Suppressor macrophage treated with lipopolysaccharide for 1 hour (primary cell): Measurements from ENCODE around the gene DAGLA.

Experiments used
- DNase-seq, 3 donors: peaks; one replicate each; pipeline ENCODE4 v3.0.0-alpha.2; 2020 to 2022

Gene DAGLA

DNA sequence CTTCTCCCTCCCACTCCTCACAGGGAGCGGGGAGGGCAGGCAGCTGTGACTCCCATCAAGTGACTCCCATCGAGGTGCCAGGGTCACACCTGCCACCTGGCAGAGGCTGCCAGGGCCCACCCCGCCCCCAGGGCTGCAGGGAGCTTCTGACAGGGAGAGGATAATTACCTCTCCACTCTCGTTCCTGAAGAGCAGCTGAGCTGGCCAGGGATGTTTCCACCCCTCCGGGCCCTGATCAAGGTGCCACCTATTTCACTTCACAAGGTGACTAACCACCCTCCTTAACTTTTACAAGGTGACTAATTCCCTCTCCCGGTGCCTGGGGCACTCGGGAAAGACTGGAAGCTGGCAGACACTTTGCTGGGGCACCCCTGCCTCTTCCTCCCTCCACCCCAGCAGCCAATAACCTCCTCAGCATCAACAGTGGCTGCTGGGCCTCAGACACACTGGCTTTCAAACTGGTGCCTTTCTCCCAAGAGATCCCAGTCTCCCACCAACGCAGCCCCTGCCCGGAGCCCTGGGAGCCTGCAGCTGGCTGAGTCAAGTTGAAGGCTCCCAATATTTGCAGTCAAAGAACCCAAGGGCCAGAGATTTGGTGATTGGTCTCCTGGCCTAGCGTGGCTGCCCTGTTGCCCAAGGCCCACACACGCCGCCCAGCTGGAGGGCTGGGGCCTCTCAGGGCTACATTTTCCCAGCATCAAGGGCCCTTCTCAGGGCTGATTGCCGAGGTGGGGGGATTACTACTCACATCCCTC, 50.2 kb downstream of the DAGLA start:
- DNase-seq: no peak

DNA sequence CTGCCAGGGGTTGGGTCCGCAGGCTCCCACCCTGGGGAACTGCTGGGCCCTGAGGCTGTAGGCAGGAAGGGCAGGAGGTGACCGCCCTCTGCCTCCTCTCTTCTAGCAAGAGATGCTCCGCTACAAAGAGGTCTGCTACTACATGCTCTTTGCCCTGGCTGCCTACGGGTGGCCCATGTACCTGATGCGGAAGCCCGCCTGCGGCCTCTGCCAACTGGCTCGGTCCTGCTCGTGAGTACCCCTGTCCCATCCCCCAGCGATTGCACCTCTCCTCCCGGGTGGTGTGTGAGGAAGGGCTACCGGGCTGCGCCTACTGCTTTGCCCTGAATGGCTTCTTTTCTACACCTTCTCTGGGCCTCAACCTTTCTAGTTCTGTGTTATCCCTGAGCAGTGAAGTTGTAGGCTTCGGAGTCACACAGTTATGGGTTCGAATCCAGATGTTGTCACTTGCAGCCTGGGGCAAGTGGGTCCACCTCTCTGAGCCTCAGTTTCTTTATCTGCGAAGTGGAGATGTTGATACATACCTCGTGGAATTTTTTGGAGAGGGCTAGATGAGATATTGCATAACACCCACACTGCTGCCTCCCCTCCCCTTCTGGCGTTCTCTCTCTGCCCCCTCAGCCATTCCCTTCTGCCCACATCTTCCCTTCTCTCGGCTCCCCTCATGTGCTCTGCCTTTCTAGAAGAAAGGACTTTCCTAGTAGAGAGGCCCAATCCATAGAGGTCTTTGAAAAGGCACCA, 51.2 kb downstream of the DAGLA start:
- no peak for DNase-seq

GRCh38 chr11:61731952-61732675, 51.9 kb downstream of the DAGLA start:
- DNase-seq: no peak

DNA sequence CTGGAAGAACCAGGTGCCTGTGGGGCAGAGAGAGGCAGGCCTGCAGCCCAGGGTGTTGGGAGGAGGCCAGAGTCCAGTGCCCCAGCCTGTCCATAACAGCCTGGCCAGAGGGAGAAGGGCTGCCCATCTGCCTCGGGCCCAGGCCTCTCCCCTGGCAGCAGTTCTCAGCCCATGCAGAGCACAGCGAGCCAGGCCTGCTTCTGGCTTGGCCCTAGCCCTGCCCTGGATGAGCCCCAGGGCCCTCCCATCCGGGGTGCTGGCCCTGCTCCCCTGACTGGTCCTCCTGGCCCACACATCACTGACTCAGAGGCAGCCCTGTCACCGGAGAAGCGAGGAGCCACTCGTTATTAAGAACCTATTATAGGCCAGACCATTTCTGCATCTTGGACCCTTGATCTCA, 52.5 kb downstream of the DAGLA start:
- peak; percentile 67 to 83 (median 72) for DNase-seq

DNA sequence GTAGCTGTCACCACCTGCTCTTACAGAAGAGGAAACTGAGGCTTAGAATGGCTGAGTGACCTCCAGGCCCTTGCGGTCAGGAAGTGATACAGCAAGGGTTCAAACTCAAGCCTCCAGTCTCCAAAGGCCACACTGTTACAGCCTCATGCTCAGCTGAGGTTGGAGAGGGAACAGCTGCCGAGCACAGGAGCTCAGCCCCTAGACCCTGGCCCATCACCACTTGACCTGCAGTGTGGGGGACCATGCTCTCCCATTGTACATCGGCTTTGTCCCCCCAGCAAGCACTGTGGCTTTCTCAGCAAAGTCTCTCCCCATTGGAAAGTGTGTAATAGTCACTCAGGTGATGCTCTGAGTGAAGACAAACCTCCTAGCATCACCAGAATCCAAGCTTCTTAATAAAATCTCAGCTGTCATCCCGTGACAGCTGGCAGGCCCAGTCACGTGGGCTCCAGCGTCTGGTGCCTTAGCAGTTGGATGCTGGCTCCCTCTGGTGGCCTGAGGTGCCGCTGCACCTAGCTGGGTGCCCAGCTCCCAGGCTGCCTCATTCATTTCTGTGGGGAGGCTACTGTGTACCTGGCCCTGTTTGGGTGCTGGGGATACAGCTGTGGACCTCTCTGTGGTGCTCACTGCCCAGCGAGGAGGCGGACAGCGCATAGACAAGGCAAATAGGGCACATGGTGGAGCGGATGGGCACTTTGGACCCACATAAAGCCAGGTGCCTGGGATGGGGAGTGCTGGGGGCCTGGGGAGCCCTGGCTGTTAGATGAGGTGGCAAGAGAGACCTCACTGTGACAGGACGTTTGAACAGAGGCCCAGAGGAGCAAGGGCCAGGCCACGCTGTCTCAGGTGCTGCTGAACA, 53.2 kb downstream of the DAGLA start:
- peak; percentile 92 to 95 (median 94) for DNase-seq

DNA sequence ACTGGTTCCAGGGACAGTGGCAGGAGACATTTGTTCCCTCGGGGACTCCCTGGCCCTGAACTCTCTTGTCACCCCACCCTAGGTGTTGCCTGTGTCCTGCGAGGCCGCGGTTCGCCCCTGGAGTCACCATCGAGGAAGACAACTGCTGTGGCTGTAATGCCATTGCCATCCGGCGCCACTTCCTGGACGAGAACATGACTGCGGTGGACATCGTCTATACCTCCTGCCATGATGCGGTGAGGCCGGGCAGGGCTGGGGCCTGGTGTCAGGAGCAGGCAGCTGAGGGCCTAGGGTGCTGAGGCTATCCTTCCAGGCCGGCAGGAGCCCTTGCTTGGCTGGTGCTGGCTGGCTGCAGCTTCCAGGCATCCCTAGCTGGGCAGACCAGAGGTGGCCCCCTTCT, 54.6 kb downstream of the DAGLA start:
- no peak for DNase-seq

GRCh38 chr11:61735391-61735790, 55.2 kb downstream of the DAGLA start:
- DNase-seq: no peak

GRCh38 chr11:61736310-61736709, 56.1 kb downstream of the DAGLA start:
- DNase-seq: no peak

GRCh38 chr11:61737131-61737530, 56.9 kb downstream of the DAGLA start:
- DNase-seq: no peak

DNA sequence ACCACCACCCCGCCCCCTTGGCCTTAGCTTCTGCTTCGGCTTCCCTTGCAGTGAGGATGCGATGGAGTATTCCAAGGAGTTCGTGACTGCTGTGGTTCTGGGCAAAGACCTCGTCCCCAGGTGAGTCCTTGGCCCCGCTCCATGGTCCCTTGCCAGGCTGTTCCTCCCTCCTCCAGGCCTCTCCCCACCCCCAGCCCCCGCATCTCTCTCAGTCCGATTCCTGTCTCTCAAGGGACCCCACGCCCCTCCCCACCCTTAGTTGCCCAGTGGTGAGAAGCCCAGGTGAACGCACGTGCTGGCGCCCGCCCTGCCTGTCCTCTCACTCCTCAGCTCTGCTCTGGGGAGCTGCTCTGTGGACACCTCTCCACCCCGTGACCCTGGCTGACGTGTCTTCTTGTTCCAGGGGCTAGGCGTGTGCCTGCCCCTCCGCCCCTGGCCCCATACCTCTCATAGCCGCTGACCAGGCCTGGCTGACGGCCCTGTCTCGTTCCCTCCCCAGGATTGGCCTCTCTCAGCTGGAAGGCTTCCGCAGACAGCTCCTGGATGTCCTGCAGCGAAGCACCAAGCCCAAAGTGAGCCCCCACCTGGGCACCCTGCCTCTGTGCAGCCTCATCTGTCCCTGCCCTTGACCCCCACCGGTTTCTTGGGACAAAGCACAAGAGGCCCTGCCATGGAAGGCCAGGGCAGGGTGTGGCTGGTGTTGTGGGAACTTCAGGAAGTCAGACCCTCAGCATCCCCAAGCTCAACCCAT, 57.6 kb downstream of the DAGLA start:
- no peak for DNase-seq

GRCh38 chr11:61738776-61739175, 58.6 kb downstream of the DAGLA start:
- DNase-seq: no peak

GRCh38 chr11:61739413-61739812, 59.2 kb downstream of the DAGLA start:
- DNase-seq: no peak

GRCh38 chr11:61739966-61740365, 59.8 kb downstream of the DAGLA start:
- no peak for DNase-seq

GRCh38 chr11:61742391-61742790, 62.2 kb downstream of the DAGLA start:
- peak; percentile 58 to 76 (median 74) for DNase-seq

- no peak for DNase-seq
These were observed 63.4 kb downstream of the DAGLA start for GRCh38 chr11:61743486-61744095.

GRCh38 chr11:61744181-61744580, 64.0 kb downstream of the DAGLA start:
- no peak for DNase-seq

DNA sequence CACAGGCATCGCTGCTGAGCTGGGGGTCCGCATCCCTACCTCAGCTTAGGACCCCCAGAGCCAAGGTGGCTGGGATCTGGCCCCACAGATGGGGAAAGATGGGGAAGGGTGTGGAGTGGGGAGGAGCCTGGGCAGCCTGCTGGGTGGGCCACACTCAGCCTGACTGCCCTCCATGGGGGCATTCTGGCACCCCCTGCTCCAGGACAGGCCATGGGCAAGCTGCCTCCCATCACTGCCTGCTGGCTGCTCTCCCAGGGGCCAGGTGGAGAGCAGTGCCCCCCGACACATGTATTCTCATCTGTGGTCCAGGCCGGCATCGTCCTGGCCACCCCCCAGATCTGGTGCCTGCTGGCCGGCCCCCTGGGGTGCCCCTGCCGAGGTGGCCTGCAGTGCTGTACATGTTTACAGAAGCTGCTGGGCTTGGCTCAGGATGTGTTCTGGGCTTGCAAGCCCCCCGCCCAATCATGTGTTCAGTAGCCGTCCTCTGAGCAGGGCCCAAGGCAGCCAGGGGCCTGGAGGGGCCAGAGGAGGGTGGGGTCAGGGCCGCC, 64.5 kb downstream of the DAGLA start:
- no peak for DNase-seq

DNA sequence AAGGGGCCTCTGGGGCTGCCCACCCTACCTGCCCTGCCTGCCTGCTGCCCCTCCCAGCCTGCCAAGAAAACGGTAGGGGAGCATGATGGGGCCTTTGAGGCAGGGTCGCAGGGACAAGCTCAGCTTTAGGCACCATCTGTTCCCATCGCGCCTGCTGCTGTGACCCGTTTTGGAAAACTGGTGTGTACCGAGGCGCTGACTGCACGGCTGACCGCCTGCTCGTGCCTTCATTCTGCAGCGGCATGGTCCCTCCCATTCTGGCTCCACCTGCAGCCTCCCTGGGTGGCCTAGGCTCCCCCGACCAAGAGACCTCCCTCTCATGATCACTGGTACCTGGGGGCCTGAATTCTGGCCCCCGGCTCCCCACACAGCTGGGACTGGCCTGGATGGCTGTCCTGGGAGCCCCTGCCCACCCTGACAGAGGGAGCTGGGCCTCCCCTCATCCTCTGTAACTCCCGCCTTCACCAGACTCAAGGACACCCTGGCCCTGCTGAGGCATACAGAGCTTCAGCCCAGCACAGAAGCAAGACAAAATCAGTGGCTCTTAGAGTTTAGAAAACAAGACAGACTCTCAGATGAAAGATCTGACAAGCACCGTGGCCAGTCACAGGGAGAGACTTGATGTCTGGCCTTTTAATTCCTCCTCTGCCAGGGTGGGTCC, 65.7 kb downstream of the DAGLA start:
- DNase-seq: no peak

DNA sequence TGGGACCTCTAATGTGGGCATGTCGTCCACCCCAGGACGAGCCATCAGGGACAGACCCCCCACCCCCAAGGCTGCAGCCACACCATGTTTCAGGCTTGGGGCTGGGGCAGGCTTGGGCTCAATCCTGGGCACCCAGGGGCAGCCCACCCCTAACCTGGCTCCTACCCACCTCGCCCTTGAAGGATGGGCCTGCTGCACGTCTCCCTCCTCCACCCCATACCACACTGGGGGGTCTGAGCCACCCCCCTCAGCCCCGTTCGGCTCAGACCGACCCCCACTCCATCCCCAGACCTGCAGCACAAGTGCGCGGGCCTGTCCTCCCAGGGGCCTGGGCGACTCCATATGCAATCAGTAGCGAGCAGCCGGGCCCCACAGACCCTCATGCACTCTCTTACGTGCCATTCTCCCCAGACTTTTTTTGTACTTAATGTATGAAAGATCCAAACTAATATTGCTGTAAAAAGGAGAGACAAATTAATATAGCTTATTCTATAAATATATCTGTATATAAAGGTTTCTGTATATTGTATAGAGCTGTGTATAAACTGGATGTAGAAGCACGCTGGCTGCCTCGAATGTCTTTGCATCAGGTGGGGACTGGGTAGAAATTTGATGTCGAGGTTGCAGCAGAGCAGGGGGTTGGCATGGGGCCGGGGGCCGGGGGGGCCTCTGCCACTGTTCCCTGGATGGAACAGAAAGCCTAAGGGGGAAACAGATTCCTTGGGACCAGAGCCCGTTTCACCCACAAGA, 66.4 kb downstream of the DAGLA start:
- no peak for DNase-seq
